Fibroblast of mammary gland (primary cell): ENCODE measurements around the gene METRNL.

Source experiments
- DNase-seq: peaks from one replicate; pipeline ENCODE4 v3.0.0-alpha.2; 2010; ENCODE audit warnings: low read depth
- H3K4me3 ChIP-seq: 2 replicates; pipeline ENCODE4 v1.5.1; 2011; ENCODE audit warnings: low read depth, mild to moderate bottlenecking, low read length, moderate library complexity; ENCODE audit not compliant: control insufficient read depth
- TF ChIP-seq, protein P1 (sequence below): conservative IDR thresholded peaks from 2 replicates; pipeline ENCODE4 v1.5.1; 2011; ENCODE audit warnings: low read depth, low read length, inconsistent platforms; ENCODE audit not compliant: control insufficient read depth, insufficient read depth

Gene METRNL

GRCh38 chr17:83068641-83069570, 10.5 kb upstream of the METRNL start:
- H3K4me3 ChIP-seq: no peak overlapping the region
- no peak for DNase-seq
- TF ChIP-seq, protein P1, sequence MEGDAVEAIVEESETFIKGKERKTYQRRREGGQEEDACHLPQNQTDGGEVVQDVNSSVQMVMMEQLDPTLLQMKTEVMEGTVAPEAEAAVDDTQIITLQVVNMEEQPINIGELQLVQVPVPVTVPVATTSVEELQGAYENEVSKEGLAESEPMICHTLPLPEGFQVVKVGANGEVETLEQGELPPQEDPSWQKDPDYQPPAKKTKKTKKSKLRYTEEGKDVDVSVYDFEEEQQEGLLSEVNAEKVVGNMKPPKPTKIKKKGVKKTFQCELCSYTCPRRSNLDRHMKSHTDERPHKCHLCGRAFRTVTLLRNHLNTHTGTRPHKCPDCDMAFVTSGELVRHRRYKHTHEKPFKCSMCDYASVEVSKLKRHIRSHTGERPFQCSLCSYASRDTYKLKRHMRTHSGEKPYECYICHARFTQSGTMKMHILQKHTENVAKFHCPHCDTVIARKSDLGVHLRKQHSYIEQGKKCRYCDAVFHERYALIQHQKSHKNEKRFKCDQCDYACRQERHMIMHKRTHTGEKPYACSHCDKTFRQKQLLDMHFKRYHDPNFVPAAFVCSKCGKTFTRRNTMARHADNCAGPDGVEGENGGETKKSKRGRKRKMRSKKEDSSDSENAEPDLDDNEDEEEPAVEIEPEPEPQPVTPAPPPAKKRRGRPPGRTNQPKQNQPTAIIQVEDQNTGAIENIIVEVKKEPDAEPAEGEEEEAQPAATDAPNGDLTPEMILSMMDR: no peak

GRCh38 chr17:83069571-83069906, 9.9 kb upstream of the METRNL start:
- TF ChIP-seq, protein P1: no peak
- no peak overlapping the region for H3K4me3 ChIP-seq
- DNase-seq: no peak

- TF ChIP-seq, protein P1: no peak
- no peak for DNase-seq
- H3K4me3 ChIP-seq: no peak overlapping the region
These were observed 9.3 kb upstream of the METRNL start for GRCh38 chr17:83069931-83070742.

DNA sequence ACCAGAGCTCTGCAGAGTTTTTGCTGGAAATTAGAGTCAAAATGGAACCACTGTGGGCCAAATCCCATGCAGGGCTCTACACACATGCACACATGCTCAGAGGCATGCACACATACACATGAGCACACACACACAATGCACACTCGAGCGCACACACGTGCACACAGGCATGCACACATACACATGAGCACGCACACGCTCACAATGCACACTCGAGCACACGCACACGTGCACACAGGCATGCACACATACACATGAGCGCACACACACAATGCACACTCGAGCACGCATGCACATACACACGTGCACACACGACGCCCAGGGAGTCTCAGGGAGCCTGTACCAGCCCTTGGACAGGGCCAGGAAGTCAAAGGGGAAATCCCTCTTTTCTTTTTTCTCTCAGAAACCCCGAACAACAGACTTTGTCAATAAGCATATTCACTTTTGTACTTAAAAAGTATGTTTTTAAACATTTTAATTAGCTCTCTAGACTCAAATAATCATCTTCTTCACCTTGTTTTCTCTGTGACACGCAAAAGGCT, 8.5 kb upstream of the METRNL start:
- H3K4me3 ChIP-seq: no peak overlapping the region
- TF ChIP-seq, protein P1: no peak

GRCh38 chr17:83071365-83071764, 8.0 kb upstream of the METRNL start:
- TF ChIP-seq, protein P1: no peak
- DNase-seq: no peak
- no peak overlapping the region for H3K4me3 ChIP-seq

More for the DNA sequence above, 8.5 kb upstream of the METRNL start:
- DNase-seq: no peak

DNA sequence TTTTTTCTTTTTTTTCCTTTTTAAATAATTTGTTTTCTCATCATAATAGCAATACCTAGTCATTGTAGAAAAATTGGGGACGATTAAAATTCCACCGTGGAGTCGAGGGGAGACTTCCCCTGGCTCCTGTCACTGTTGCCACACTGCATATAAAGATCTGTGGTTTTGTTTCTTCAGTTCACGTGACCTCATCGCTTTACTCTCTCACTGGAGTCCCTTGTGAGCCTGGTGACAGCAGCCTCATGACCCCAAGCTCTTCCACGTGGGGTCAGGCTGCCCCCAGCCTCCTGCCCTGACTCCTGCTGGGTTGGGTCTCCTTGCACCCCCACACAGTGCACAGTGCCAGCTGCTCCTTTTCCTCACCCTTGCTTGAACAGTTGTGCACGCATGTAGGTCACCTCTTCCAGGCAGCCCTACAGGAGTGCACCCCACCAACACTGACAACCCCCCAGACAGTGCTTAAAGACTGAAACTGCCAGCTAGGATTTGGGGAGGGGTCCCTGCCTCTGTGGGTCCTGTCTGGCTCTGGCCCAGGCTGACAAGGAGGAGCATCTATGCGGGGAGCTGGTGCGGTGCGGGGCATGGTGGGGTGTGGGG, 7.3 kb upstream of the METRNL start:
- TF ChIP-seq, protein P1: no peak
- H3K4me3 ChIP-seq: no peak overlapping the region
- DNase-seq: no peak
